Astrocyte of the cerebellum (primary cell): ENCODE measurements around the gene SF3B3.

Source experiments
- DNase-seq: peaks from one replicate; pipeline ENCODE4 v3.0.0-alpha.2; 2011; ENCODE audit warnings: low read depth
- H3K4me3 ChIP-seq: 2 replicates; pipeline ENCODE4 v1.5.1; 2011; ENCODE audit warnings: mild to moderate bottlenecking, low read depth, low read length, moderate library complexity
- CTCF ChIP-seq: IDR thresholded peaks from 2 replicates; pipeline ENCODE4 v1.5.1; 2012; ENCODE audit warnings: low read length, low read depth, moderate library complexity, mild to moderate bottlenecking; ENCODE audit errors: missing control alignments
- in situ Hi-C: cut with HindIII; loops from 2 replicates; pipeline ENCODE4 v1.10.0; 2017; ENCODE audit warnings: low sequenced_read_pairs

SF3B3 gene

GRCh38 chr16:70601576-70602575, 78.3 kb downstream of the SF3B3 start:
- no peak for TF ChIP-seq CTCF
- H3K4me3 ChIP-seq, result no peak overlapping the region
- in situ Hi-C loops, result no loop called here
- no peak for DNase-seq

GRCh38 chr16:70602831-70603230, 79.2 kb downstream of the SF3B3 start:
- DNase-seq, result no peak
- no peak overlapping the region for H3K4me3 ChIP-seq
- TF ChIP-seq CTCF, result no peak
- in situ Hi-C loops, result no loop called here

- H3K4me3 ChIP-seq, result no peak overlapping the region
- TF ChIP-seq CTCF, result no peak
- in situ Hi-C loops, result no loop called here
- DNase-seq, result no peak
Measured at GRCh38 chr16:70604407-70605282, 81.0 kb downstream of the SF3B3 start.

- in situ Hi-C loops, result no loop called here
- no peak for TF ChIP-seq CTCF
Measured at GRCh38 chr16:70605283-70605657, 81.7 kb downstream of the SF3B3 start.

GRCh38 chr16:70608521-70608920, 84.9 kb downstream of the SF3B3 start:
- in situ Hi-C loops, result no loop called here
- no peak overlapping the region for H3K4me3 ChIP-seq
- DNase-seq, result no peak
- TF ChIP-seq CTCF, result no peak

More at GRCh38 chr16:70605283-70605657, 81.7 kb downstream of the SF3B3 start:
- no peak for DNase-seq
- H3K4me3 ChIP-seq, result no peak overlapping the region
